Stimulated activated CD8-positive, alpha-beta memory T cell treated with anti-CD3 and anti-CD28 coated beads, Interleukin-2, amount 100 ng/mL, for 48 hours (primary cell): ENCODE measurements around the gene RILPL1.
A peak's percentile ranks its signal among the peaks of the same experiment; 100 is the strongest.
"Not testable (repeated sequence)": the region's sequence is repeated elsewhere in the genome, so short reads cannot be mapped to it uniquely, and the experiment has no call there.

Experiments
- DNase-seq, 2 donors: peaks; one replicate each; pipeline ENCODE4 v3.0.0-alpha.2; 2020; ENCODE audit warnings: low read depth in 2 of 2

RILPL1 gene

DNA sequence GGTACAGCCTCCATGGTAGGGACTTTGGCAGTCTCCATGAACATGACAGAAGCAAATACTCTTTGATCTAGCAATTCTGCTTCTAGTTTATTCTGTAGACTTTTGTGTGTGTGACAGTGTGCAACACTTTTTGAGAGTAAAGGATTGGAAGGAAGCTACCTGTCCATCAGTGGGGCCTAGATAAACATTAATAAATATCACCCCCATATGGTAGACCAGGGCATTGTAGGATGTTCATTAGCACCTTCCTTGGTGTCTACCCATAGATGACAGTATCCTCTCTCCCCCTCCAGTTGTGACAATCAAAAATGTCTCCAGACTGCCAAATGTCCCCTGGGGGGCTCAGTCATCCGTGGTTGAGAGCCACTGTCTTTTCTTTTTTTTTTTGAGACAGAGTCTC is 64.7 kb downstream of the RILPL1 start:
- no peak for DNase-seq

DNA sequence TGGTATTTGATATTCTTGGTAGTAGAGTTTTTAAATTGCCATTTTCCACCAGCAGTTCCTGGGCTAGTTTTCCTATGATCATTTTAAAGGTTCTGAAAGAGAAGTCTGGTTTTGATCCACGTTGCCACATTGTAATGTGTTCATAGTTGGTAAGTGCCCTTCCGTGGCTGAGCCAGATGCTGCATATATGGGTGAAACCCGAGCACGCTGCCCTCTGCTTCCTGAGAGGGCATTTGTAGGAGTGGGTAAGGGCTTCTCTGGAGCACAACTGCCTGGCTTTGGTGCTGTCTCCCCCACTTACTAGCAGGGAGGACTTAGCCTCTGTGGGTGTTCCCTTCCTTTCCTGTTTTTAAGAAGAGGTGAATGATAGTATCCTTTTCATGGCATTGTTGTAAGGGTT is 68.4 kb downstream of the RILPL1 start:
- no peak for DNase-seq

DNA sequence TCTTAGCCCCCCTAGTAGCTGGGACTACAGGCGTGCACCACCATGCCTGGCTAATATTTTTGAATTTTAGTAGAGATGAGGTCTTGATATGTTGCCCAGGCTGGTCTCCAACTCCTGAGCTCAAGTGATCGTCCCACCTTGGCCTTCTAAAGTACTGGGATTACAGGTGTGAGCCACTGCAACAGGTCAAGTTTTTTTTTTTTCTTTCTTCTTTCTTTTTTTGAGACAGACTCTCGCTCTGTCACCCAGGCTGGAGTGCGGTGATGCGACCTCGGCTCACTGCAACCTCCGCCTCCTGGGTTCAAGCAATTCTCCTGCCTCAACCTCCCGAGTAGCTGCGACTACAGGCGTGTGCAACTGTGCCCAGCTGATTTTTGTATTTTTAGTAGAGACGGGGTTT is 70.3 kb downstream of the RILPL1 start:
- not testable (repeated sequence) for DNase-seq

DNA sequence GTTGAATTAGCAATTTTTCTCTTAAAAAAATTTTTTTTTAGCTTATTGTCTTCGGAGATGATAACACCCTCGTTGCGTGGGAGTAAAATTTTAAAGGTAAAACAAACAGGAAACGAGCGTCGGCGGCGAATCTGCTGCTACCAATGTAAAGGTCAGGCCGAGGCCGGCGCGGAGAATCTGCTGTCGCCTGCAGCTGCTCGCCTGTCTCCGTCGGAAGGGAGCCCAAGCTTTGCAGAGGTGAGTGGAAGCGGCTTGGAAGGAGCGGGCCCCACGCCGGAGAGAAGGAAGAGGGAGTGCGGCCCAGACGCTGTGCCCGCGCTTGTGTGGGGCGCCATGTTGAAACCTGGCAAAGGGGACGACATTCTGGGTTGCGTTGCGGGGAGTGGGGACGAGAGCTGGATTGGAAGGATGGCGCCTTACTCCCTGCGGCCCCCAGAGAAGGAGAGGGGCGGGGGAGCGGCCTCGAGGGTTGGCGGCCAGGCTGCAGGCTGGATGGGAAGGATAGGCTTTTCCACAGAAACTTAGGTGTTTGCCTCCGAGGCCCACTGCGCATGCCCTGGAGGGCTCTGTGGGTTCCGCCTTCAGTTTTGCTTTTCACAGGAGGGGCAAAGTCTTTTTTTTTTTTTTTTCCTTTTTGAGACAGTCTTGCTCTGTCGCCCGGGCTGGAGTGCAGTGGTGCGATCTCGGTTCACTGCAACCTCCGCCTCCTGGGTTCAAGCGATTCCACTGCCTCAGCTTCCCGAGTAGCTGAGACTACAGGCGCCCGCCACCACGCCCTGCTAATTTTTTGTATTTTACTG is 75.3 kb downstream of the RILPL1 start, which contains the start of gene SNRNP35:
TSS of gene SNRNP35 (plus strand) at position 160 of the 800 bp plus-strand sequence. CDS start 7,402 bp downstream, outside the sequence.
- peak; percentile 73 to 74 for DNase-seq

DNA sequence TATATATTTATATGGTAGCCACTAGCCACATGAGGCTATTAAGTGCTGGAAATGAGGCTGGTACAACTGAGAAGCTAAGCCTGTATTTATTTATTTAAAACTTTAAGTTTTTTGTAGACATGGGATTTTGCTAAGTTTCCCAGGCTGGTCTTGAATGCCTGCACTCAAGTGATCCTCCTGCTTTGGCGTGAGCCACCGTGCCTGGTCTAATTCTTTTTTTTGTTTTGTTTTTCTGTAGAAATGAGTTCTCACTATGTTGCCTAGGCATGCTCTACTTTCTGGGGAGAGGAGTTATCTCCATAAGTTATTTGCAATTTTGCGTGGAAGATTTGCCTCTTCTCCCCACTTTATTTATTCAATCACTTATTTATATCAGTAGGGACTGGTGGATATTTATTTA is 80.4 kb downstream of the RILPL1 start:
- DNase-seq: no peak

DNA sequence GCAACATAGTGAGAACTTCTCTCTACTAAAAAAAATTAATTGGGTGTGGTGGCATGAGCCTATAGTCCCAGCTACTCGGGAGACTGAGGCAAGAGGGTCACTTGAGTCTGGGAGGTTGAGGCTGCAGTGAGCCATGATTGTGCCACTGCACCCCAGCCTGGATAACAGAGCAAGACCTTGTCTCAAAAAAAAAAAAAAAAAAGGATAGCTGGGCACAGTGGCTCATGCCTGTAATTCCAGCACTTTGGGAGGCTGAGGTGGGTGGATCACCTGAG is 81.3 kb downstream of the RILPL1 start:
- not testable (repeated sequence) for DNase-seq

DNA sequence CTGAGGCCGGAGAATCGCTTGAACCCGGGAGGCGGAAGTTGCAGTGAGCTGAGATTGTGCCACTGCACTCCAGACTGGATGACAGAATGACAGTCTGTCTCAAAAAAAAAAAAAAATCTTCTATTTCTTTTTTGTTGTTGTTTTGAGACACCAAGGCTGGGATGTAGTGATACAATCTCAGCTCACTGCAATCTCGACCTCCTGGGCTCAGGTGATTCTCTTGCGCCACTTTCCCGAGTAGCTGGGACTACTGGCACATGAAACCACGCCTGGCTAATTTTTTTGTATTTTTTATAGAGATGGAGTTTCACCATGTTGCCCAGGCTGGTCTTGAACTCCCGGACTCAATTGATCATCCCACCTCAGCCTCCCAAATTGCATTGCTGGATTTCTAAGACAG is 82.9 kb downstream of the RILPL1 start:
- DNase-seq: no peak

DNA sequence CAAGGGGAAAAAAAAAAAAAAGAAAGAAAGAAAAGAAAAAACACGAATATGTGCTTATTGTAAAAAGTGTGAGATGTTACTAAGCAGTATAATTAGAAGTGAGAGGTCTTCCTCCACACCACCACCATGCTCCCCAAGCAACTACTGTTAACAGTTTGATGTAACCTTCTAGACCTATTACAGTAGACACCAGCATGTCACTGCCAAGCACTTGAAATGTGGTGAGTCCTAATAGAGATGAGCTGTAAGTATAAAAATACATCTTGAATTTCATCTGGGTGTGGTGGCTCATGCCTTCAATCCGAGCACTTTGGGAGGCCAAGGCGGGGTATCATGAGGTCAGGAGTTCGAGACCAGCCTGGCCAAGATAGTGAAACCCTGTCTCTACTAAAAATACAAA is 83.7 kb downstream of the RILPL1 start:
- no peak for DNase-seq

DNA sequence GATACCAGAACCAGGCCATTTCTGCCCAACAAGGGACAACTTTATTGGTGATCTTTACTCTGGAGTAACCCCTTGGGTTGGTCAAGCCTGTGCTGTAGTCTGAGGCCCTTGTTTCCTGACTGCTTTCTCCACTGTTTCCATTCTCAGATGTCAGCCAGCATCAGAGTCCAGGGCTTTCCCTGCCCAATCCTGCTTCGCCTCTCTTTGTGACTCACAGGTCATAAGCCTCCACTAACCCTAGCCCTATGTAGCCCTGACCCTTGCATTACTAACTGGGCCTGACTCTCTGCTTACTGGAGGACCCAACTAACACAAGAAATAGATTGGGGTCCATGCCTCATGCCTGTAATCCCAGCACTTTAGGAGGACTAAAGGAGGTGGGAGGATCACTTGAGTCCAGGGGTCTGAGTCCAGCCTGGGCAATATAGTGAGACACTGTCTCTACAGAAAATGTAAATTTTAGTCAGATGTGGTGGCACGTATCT is 84.2 kb downstream of the RILPL1 start:
- no peak for DNase-seq

DNA sequence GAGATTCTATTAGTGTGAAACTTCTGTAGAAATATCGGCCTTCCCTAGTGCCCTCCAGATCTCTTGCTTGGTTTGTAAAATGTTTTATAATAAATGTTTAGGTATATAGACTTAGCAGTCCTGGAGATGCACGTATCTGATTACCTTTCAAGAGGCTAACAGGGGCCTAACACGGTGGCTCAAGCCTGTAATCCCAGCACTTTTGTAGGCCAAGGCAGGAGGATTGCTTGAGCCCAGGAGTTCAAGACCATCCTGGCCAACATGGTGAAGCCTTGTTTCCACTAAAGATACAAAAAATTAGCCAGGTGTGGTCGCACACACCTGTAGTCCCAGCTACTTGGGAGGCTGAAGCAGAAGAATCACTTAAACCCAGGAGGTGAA is 87.2 kb downstream of the RILPL1 start:
- DNase-seq: no peak

DNA sequence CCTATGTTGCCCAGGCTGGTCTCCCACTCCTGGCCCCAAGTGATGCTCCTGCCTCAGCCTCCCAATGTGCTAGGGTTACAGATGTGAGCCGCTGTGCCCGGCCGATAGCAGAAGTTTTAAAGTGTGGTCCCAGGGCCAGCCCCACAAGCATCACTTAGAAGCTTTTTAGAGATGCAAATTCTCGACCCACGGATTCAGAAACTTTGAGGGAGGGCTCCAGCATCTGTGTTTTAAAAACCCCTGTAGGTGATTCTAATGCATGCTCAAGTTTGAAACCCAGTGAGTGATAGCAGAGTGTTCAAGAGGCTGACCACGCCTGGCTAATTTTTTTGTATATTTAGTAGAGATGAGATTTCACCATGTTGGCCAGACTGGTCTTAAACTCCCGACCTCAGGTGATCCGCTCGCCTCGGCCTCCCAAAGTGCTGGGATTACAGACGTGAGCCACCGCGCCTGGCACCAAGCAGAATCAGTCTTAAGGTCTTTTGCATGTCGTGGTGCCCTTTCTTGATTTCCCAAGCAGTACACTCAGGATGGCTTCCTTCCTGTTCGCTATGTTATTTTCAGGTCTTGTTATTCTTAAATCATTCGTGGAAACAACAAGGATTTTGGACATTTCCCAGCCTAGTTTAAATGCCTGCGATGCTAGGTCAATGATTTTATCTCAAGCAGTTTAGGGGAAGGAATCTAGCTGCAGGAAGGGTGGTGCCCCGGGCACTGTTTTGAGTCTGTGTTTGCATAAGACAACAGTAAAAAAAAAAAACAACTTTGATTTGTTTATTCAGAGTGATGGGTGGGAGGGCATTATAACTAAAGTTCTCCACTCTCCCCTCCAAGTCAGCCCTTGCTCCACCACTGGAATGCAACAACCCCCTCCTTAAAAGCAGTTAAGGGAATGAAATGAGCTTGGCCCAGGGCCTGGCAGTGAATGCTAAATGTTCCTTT is 87.9 kb downstream of the RILPL1 start:
- no peak for DNase-seq

DNA sequence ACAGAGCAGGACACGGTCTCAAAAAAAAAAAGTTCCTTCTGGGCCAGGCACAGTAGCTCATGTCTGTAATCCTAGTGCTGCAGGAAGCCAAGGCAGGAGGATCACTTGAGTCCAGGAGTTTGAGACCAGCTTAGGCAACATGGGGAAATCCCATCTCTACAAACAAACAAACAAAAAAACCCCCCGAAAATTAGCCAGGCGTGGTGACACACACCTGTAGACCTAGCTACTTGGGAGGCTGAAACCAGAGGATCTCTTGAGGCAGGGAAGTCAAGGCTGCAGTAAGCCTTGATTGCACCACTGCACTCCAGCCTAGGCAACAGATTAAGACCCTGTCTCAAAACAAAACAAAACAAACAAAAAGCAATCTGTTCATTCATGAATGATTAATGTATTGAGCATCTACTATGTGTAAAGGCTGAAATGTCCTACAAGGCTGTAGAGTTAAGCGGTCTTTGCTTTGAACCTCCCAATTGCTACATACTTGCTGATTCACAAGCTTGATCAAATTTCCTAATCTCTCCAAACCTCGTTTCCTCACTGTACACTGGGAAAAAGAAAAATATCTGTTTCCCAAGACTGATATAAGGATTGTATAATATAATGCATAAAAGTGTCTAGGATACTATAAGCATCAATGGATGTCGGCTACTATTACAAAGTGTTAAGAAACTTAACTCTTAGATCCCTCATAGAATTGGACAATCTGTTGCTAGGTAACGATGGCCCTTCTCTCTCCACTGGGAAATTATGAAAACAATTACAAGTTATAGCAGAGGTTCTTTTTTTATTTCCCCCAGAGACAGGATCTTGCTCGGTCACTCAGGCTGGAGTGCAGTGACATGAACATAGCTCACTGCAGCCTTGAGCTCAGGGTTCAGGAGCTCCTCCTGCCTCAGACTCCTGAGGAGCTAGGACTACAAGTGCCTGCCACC is 89.2 kb downstream of the RILPL1 start:
- no peak for DNase-seq

DNA sequence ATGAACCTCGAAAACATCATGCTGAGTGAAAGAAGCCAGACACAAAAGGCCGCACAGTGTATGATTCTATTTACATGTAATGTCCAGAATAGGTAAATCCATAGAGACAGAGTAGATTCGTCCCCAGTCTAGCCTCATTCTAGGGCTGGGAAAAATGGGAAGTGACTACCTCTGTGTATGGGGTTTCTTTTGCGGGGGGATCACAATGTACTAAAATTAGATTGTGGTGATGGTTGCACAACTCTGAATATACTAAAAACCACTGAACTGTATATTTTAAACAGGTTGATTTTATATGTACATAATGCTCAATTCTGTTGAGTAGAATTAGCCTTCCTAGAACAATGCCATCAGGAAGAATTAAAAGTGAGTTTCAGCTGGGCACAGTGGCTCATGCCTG is 90.7 kb downstream of the RILPL1 start:
- no peak for DNase-seq

DNA sequence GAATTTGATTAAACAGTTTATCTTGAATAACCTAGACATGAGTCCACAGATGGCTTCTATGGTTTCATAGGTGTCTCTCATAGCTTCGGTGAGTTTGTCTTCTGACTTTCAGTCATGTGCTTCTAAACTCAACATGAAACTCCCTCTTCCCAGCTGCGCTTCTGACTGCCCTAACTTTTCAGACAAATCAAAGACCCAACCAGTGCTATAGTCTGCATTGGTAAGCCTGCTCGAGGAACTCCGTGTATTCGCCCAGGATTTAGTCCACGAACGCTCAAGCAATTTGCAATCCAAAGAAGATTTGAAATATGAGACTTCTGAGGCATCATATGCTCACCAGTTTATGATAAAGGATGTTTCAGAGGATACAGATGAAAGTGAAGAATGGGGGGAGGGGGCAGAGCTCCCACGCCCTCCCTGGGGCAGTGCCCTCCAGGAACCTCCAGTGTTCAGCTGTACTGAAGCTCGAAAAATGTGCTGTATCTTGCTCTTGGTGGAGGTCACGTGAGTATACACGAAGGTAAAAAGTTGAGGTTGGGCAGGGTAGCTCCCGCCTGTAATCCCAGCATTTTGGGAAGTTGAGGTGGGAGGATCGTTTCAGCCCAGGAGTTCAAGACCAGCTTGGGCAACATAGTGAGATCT is 91.9 kb downstream of the RILPL1 start:
- no peak for DNase-seq

DNA sequence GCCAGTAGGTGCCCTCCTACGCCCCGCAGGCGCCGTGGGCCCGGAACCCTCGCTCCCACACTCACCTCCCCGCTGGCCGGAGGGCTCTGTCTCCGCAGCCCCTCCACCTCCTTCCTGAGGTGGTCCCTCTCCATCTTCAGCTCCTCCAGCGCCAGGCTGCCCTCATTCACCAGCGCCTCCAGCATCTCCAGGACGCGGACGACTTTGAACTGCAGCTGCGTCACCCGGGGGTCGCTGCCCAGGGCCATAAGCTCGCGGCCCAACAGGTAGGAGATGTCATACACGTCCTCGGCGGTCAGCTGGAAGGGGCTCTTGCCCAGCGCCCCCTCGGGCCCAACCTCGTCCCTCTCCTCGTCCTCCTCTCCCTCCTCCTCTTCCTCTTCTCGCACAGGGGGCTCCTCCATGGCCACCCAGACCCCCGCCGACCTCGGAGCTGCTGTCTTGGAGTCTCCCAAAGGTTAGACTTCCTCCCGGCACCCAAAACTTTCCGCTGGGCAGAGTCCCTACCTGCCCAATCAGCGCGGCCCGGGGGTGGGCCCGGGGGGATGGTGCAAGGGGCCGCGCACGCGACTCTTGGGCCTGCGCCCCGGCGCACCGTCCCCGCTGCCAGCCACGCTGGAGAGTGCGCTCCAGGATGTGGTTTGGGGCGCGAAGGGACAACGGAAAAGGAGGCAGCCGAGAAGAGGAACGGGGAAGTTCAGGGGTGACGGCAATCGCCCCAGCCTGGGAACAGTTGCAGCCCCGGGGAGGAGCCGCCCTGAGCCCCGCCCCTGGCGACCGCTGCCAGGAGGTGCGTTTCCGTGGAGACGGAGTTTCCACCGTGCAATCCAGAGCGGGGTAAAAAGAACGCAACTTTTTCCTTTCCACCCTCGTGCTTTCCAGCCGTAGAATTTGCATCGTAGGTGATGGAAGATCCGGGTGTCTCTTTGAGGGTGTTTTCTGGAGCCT is 97.2 kb downstream of the RILPL1 start, which contains the start of gene RILPL2:
TSS of gene RILPL2 (minus strand) at position 668 of the 948 bp plus-strand sequence. CDS start at position 404, 264 bp downstream.
- peak; percentile 90 to 91 for DNase-seq

DNA sequence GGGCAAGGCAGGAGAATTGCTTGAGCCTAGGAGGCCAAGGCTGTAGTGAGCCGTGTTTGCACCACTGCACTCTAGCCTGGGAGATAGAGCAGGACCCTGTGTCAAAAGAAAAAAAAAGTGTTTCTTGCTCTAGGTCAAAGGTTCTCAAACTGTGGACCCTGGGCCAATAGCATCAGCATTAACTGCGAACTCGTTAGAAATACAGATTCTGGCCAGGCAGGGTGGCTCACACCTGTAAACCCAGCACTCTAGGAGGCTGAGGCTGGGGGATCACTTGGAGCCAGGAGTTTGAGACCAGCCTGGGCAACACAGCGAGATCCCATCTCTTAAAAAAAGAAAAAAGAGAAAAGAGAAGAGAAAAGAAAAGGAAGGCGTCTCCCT is 97.9 kb downstream of the RILPL1 start:
- DNase-seq: no peak

DNA sequence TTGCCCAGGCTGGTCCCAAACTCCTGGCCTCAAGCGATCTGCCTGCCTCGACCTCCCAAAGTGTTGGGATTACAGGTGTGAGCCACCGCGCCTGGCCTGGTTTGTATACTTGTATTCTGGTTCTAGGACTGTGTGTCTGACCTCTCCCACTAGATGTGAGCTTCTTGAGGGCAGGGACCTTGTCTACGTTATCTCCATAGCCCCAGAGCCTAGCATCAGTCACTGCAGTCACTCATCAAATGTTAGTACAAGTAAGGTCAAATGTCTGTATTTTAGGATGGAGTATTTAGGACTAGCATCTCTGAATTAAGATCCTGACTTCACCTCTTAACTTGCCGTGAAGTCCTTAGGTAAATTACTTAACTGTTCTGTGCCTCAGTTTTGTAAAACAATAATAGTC is 99.9 kb downstream of the RILPL1 start:
- no peak for DNase-seq

DNA sequence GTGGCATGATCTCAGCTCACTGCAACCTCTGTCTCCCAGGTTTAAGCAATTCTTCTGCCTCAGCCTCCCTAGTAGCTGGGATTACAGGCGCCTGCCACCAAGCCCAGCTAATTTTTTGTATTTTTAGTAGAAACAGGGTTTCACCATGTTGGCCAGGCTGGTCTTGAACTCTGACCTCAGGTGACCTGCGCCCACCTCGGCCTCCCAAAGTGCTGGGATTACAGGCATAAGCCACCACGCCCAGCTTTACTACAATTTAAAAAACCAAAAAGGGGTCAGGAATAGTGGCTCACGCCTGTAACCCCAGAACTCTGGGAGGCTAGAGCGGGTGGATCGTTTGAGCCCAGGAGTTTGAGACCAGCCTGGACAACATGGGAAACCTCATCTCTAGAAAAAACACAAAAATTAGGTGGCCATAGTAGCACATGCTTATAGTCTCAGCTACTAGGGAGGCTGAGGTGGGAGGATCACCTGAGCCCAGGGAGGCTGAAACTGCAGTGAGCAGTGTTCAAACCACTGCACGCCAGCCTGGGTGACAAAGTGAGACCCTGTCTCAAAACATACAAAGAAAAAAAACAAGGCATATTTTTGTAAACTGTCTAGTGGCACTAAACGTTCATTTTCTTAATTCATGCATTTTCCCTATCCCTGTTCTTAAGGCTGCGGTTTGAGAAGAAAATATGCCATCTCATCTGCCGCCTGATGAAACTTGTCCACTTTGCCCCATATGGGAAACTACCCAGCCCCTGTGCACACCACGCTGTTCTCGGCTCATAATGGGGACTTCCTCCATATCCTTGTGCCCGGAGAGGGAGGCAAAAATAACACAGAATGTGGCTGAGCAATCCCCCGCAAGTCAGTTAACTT is 101.3 kb downstream of the RILPL1 start:
- DNase-seq: not testable (repeated sequence)

DNA sequence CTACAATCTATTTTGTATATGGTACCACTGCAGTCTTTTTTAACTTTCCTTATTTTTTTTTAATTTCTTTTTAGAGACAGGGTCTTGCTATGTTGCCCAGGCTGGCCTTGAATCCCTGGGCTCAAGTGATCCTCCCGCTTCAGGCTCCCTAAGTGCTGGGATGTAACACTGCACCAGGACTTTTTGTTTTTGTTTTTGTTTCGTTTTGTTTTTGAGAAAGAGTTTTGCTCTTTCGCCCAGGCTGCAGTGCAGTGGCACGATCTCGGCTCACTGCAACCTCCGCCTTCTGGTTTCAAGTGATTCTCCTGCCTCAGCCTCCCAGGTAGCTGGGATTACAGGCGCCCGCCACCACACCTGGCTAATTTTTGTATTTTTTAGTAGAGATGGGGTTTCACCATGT is 104.4 kb downstream of the RILPL1 start:
- DNase-seq: not testable (repeated sequence)
